ENCODE measurements around the gene LRRC42.

The LRRC42 gene

GRCh38 chr1:53946252-53947171 is at the start of gene LRRC42:
LRRC42 (plus strand) TSS chr1:53946350; CDS start chr1:53952000, 5,650 bp downstream.
- no peak for DNase-seq

GRCh38 chr1:53896635-53897229 is 49.4 kb upstream of the LRRC42 start:
- DNase-seq, result no peak

- DNase-seq, result no peak
These were observed 46.9 kb upstream of the LRRC42 start for GRCh38 chr1:53899206-53899628.

GRCh38 chr1:53899708-53900107 is 46.4 kb upstream of the LRRC42 start:
- DNase-seq, result no peak

GRCh38 chr1:53902235-53903138 is 43.7 kb upstream of the LRRC42 start:
- DNase-seq, result no peak

- no peak for DNase-seq
These were observed 40.6 kb upstream of the LRRC42 start for GRCh38 chr1:53905509-53905908.

- DNase-seq, result no peak
These were observed 40.0 kb upstream of the LRRC42 start for GRCh38 chr1:53906121-53906520.

GRCh38 chr1:53909946-53910345 is 36.2 kb upstream of the LRRC42 start:
- DNase-seq, result no peak

- no peak for DNase-seq
These were observed 34.7 kb upstream of the LRRC42 start for GRCh38 chr1:53911442-53911841.

- DNase-seq, result no peak
These were observed 32.7 kb upstream of the LRRC42 start for GRCh38 chr1:53913352-53914033.

- DNase-seq, result no peak
These were observed 27.8 kb upstream of the LRRC42 start for GRCh38 chr1:53918343-53918742.

GRCh38 chr1:53919675-53920066 is 26.5 kb upstream of the LRRC42 start:
- DNase-seq, result no peak

- DNase-seq, result no peak
These were observed 18.7 kb upstream of the LRRC42 start for GRCh38 chr1:53927376-53927881.

- no peak for DNase-seq
These were observed 16.7 kb upstream of the LRRC42 start for GRCh38 chr1:53929246-53929960.

- DNase-seq, result no peak
These were observed 15.2 kb upstream of the LRRC42 start for GRCh38 chr1:53930932-53931331.

GRCh38 chr1:53931523-53931922 is 14.6 kb upstream of the LRRC42 start:
- DNase-seq, result no peak

- DNase-seq, result no peak
These were observed 11.9 kb upstream of the LRRC42 start for GRCh38 chr1:53934170-53934765.

- no peak for DNase-seq
These were observed 9.7 kb upstream of the LRRC42 start for GRCh38 chr1:53936430-53936829.

GRCh38 chr1:53938136-53938830 is 7.9 kb upstream of the LRRC42 start:
- DNase-seq, result no peak

GRCh38 chr1:53942127-53942957 is 3.8 kb upstream of the LRRC42 start:
- no peak for DNase-seq

Measured in CD4-positive, alpha-beta T cell treated with Interferon gamma for 1 hour (primary cell).